Loucy (cell line): ENCODE results near the gene PNPLA1.

Experiments used
- H2AFZ ChIP-seq: fragments of 200-600 bp; sonication (generic); 2 replicates; pipeline ENCODE4 v1.6.0; 2016; ENCODE audit warnings: antibody characterized with exemption, mild to moderate bottlenecking, low read length, moderate library complexity
- H3F3A ChIP-seq: fragments of 200-600 bp; 2 replicates; pipeline ENCODE4 v1.6.0; 2016; ENCODE audit warnings: antibody characterized with exemption, low read depth, mild to moderate bottlenecking
- H3K27me3 ChIP-seq: fragments of 200-600 bp; sonication (generic); 2 replicates; pipeline ENCODE4 v1.6.1; 2014; ENCODE audit warnings: low read length, mild to moderate bottlenecking; ENCODE audit not compliant: insufficient read depth, poor library complexity, severe bottlenecking
- H3K36me3 ChIP-seq: fragments of 200-600 bp; sonication (generic); 2 replicates; pipeline ENCODE4 v1.6.1; 2016; ENCODE audit warnings: low read length; ENCODE audit not compliant: insufficient read depth
- H3K4me1 ChIP-seq: fragments of 200-600 bp; sonication (generic); 2 replicates; pipeline ENCODE4 v1.5.1; 2014; ENCODE audit warnings: low read length, mild to moderate bottlenecking; ENCODE audit not compliant: insufficient read depth, poor library complexity, severe bottlenecking
- H3K4me2 ChIP-seq: fragments of 200-600 bp; sonication (generic); 2 replicates; pipeline ENCODE4 v1.6.0; 2014; ENCODE audit warnings: antibody characterized with exemption, low read length, low read depth, mild to moderate bottlenecking; ENCODE audit not compliant: poor library complexity, severe bottlenecking
- H3K4me3 ChIP-seq: fragments of 200-600 bp; sonication (generic); 2 replicates; pipeline ENCODE4 v1.5.1; 2014; ENCODE audit warnings: low read length, mild to moderate bottlenecking, mixed read lengths; ENCODE audit not compliant: poor library complexity, severe bottlenecking
- H3K79me2 ChIP-seq: fragments of 200-600 bp; sonication (generic); 2 replicates; pipeline ENCODE4 v1.6.1; 2014; ENCODE audit warnings: low read length; ENCODE audit not compliant: insufficient read depth
- H3K9ac ChIP-seq: fragments of 200-600 bp; sonication (generic); 2 replicates; pipeline ENCODE4 v1.6.0; 2014; ENCODE audit warnings: mild to moderate bottlenecking, low read depth, low read length, moderate library complexity; ENCODE audit not compliant: poor library complexity, severe bottlenecking
- H3K9me2 ChIP-seq: fragments of 200-600 bp; sonication (generic); replicated peaks from 2 replicates; pipeline ENCODE4 v1.6.1; 2016; ENCODE audit warnings: low read depth, low read length, mixed read lengths
- H3K9me3 ChIP-seq: fragments of 200-600 bp; sonication (generic); 2 replicates; pipeline ENCODE4 v1.6.1; 2014; ENCODE audit warnings: mild to moderate bottlenecking, antibody characterized with exemption, low read length, low read depth; ENCODE audit not compliant: insufficient read depth
- H4K20me1 ChIP-seq: fragments of 200-600 bp; sonication (generic); 2 replicates; pipeline ENCODE4 v1.6.0; 2014; ENCODE audit warnings: antibody characterized with exemption, low read length, mild to moderate bottlenecking; ENCODE audit not compliant: insufficient read depth, poor library complexity, severe bottlenecking
- CTCF ChIP-seq: fragments of 200-600 bp; sonication (generic); conservative IDR thresholded peaks from 2 replicates; pipeline ENCODE4 v1.5.1; 2014; ENCODE audit warnings: mild to moderate bottlenecking, antibody characterized with exemption, low read length
- EZH2phosphoT487 ChIP-seq: fragments of 200-600 bp; IDR thresholded peaks from 2 replicates; pipeline ENCODE4 v1.6.1; 2018; ENCODE audit warnings: antibody characterized with exemption, mild to moderate bottlenecking, moderate library complexity, borderline replicate concordance

Gene PNPLA1

GRCh38 chr6:36324715-36325114 is 54.9 kb downstream of the PNPLA1 start:
- no peaks in the 10 kb centered on the region for H3K9me3 ChIP-seq
- no peak for TF ChIP-seq EZH2phosphoT487
- TF ChIP-seq CTCF: no peak
- H3K9me2 ChIP-seq: no peaks in the 10 kb centered on the region
- no peak overlapping the region for H2AFZ ChIP-seq
- H3K36me3 ChIP-seq: no peaks in the 10 kb centered on the region
- H3K4me1 ChIP-seq: no peaks in the 10 kb centered on the region
- no peak overlapping the region for H3K4me3 ChIP-seq
- H3K4me2 ChIP-seq: no peak overlapping the region
- H3K9ac ChIP-seq: no peak overlapping the region
- no peaks in the 10 kb centered on the region for H4K20me1 ChIP-seq
- no peaks in the 10 kb centered on the region for H3K79me2 ChIP-seq
- no peaks in the 10 kb centered on the region for H3F3A ChIP-seq
- no peaks in the 10 kb centered on the region for H3K27me3 ChIP-seq

GRCh38 chr6:36326356-36326995 is 56.6 kb downstream of the PNPLA1 start:
- no peak for TF ChIP-seq CTCF
- Histone ChIP-seq H3K27me3 (no peaks in the 10 kb centered on the region), H3K4me2 (no peak overlapping the region)

GRCh38 chr6:36327226-36327918 is 57.5 kb downstream of the PNPLA1 start:
- no peak overlapping the region for H3K4me2 ChIP-seq

More at GRCh38 chr6:36326356-36326995, 56.6 kb downstream of the PNPLA1 start:
- Histone ChIP-seq H3K4me3 (no peak overlapping the region), H3K36me3 (no peaks in the 10 kb centered on the region), H3K9me3 (no peaks in the 10 kb centered on the region), H3K79me2 (no peaks in the 10 kb centered on the region), H3K4me1 (no peaks in the 10 kb centered on the region), H2AFZ (no peak overlapping the region), H4K20me1 (no peaks in the 10 kb centered on the region), H3K9ac (no peak overlapping the region), H3F3A (no peaks in the 10 kb centered on the region), H3K9me2 (no peaks in the 10 kb centered on the region)

More at GRCh38 chr6:36327226-36327918, 57.5 kb downstream of the PNPLA1 start:
- H3K9ac ChIP-seq: no peak overlapping the region
- H2AFZ ChIP-seq: no peak overlapping the region
- no peaks in the 10 kb centered on the region for H4K20me1 ChIP-seq
- no peaks in the 10 kb centered on the region for H3K9me3 ChIP-seq
- no peaks in the 10 kb centered on the region for H3K79me2 ChIP-seq
- no peak overlapping the region for H3K4me3 ChIP-seq
- H3K27me3 ChIP-seq: no peaks in the 10 kb centered on the region
- peaks cover 7% of the 10 kb centered on the region for H3K4me1 ChIP-seq
- TF ChIP-seq EZH2phosphoT487 (no peak), CTCF (no peak)
- no peaks in the 10 kb centered on the region for H3K9me2 ChIP-seq
- no peaks in the 10 kb centered on the region for H3K36me3 ChIP-seq
- H3F3A ChIP-seq: no peaks in the 10 kb centered on the region
